HCT116 (cell line): ENCODE measurements around the gene STK39. TPM values are rescaled to one million over a fixed set of nuclear protein-coding genes. Genes with fewer than 3 reads are reported as not detected.
A peak's percentile ranks its signal among the peaks of the same experiment; 100 is the strongest.

Experiments used
- ATAC-seq: fragments of 200-7000 bp; cut with Tn5 transposase; 2 replicates; pipeline ENCODE4 v1.9.1; 2020; ENCODE audit warnings: mild to moderate bottlenecking, moderate library complexity
- BruUV-seq: library from RNA; stranded (reverse); fragments of 400-500 nt; replicated peaks from 2 replicates; lab custom pipeline; 2021; lab: Mats Ljungman, UMichigan
- CTCF ChIA-PET: fragments of 300-600 bp; sonication (Branson Sonifier 250); formaldehyde crosslinking; loops from one replicate; lab custom pipeline; 2021; ENCODE audit warnings: antibody characterized with exemption; lab: Charles Lee
- POLR2A ChIA-PET: fragments of 300-600, 350-600 bp; sonication (Branson Sonifier 250); formaldehyde crosslinking; loops from one replicate; lab custom pipeline; 2021; ENCODE audit warnings: antibody characterized with exemption; lab: Charles Lee
- RAD21 ChIA-PET, 2 experiments: fragments of 300-600 bp; sonication (Branson Sonifier 250); formaldehyde crosslinking; loops; one replicate each; lab custom pipeline; 2023; ENCODE audit warnings: low total read pairs in 2 of 2; ENCODE audit not compliant: uncharacterized antibody in 2 of 2, unreplicated experiment in 2 of 2, low non-redundant PET in 1 of 2; lab: Charles Lee
- DNase-seq: peaks from one replicate; pipeline ENCODE4 v3.0.0-alpha.2; 2010; ENCODE audit warnings: low read depth, low spot score
- H2AFZ ChIP-seq: fragments of 200-600 bp; shearing (Covaris generic), sonication (generic); 2 replicates; pipeline ENCODE4 v1.6.1; 2017; ENCODE audit warnings: low read depth, mixed run types, mixed read lengths, antibody characterized with exemption, low read length; ENCODE audit not compliant: poor library complexity, severe bottlenecking
- H3K27ac ChIP-seq: 2 replicates; pipeline ENCODE4 v1.5.1; 2012; ENCODE audit warnings: low read depth, low read length
- H3K27me3 ChIP-seq: fragments of 200-600 bp; sonication (generic); 2 replicates; pipeline ENCODE4 v1.6.1; 2016; ENCODE audit warnings: mixed run types, low read length, mixed read lengths; ENCODE audit not compliant: insufficient read depth
- H3K36me3 ChIP-seq, 2 experiments: fragments of 200-500 bp in 1 of 2; fragments of 200-600 bp in 1 of 2; sonication (Bioruptor generic) in 1 of 2; sonication (generic) in 1 of 2; 2 replicates each; pipeline versions ENCODE4 v1.5.1 to v1.6.1; 2014 to 2016; ENCODE audit warnings: low read length in 2 of 2, inconsistent platforms in 1 of 2, mixed read lengths in 1 of 2, mixed run types in 1 of 2; ENCODE audit not compliant: insufficient read depth in 2 of 2, control insufficient read depth in 1 of 2
- H3K4me1 ChIP-seq, 2 experiments: fragments of 200-600 bp in 1 of 2; sonication (generic) in 1 of 2; 2 replicates each; pipeline versions ENCODE4 v1.5.1 to v1.6.1; 2012 to 2017; ENCODE audit warnings: low read length in 2 of 2, inconsistent platforms in 1 of 2, mild to moderate bottlenecking in 1 of 2, mixed read lengths in 1 of 2, mixed run types in 1 of 2, moderate library complexity in 1 of 2; ENCODE audit not compliant: insufficient read depth in 2 of 2, control insufficient read depth in 1 of 2
- H3K4me2 ChIP-seq: fragments of 200-600 bp; sonication (generic); 2 replicates; pipeline ENCODE4 v1.6.1; 2017; ENCODE audit warnings: mixed run types, low read length, mixed read lengths
- H3K4me3 ChIP-seq, 2 experiments: fragments of 200-600 bp in 1 of 2; sonication (generic) in 1 of 2; replicated peaks in 1 of 2; 2 replicates each; pipeline ENCODE4 v1.5.1; 2011 to 2016; ENCODE audit warnings: low read length in 2 of 2, control low read depth in 1 of 2, low read depth in 1 of 2, mild to moderate bottlenecking in 1 of 2, mixed read lengths in 1 of 2, mixed run types in 1 of 2
- H3K79me2 ChIP-seq: fragments of 200-600 bp; sonication (generic); 2 replicates; pipeline ENCODE4 v1.6.1; 2017; ENCODE audit warnings: mild to moderate bottlenecking, mixed run types, low read length, moderate library complexity, mixed read lengths; ENCODE audit not compliant: insufficient read depth
- H3K9ac ChIP-seq: fragments of 200-600 bp; sonication (generic); 2 replicates; pipeline ENCODE4 v1.6.1; 2016; ENCODE audit warnings: low read length, mixed read lengths
- H3K9me2 ChIP-seq: fragments of 200-600 bp; sonication (generic), shearing (Covaris generic); 2 replicates; pipeline ENCODE4 v1.6.1; 2017; ENCODE audit warnings: mixed run types, mild to moderate bottlenecking, moderate library complexity; ENCODE audit not compliant: insufficient read depth
- H3K9me3 ChIP-seq, 2 experiments: fragments of 200-500 bp in 1 of 2; fragments of 200-600 bp in 1 of 2; sonication (Bioruptor generic) in 1 of 2; sonication (generic) in 1 of 2; 2 replicates each; pipeline ENCODE4 v1.6.1; 2014 to 2017; ENCODE audit warnings: low read length in 2 of 2, mixed read lengths in 2 of 2, inconsistent platforms in 1 of 2, low read depth in 1 of 2, mild to moderate bottlenecking in 1 of 2, mixed run types in 1 of 2, moderate library complexity in 1 of 2; ENCODE audit not compliant: control insufficient read depth in 1 of 2, insufficient read depth in 1 of 2
- H4K20me1 ChIP-seq: fragments of 200-600 bp; sonication (generic), shearing (Covaris generic); 2 replicates; pipeline ENCODE4 v1.6.1; 2017; ENCODE audit warnings: mixed run types, mild to moderate bottlenecking, moderate library complexity; ENCODE audit not compliant: insufficient read depth
- CBX3 ChIP-seq: IDR thresholded peaks from 2 replicates; pipeline ENCODE4 v1.6.1; 2012; ENCODE audit warnings: low read depth
- CEBPB ChIP-seq: IDR thresholded peaks from 2 replicates; pipeline ENCODE4 v1.6.1; 2012; ENCODE audit warnings: low read depth
- CTCF ChIP-seq, 3 experiments: fragments of 200-600 bp in 1 of 3; sonication (generic) in 1 of 3; IDR thresholded peaks in 2 of 3; conservative IDR thresholded peaks in 1 of 3; 2 replicates each; pipeline ENCODE4 v1.5.1; 2012 to 2017; ENCODE audit warnings: low read depth in 2 of 3, low read length in 2 of 3, antibody characterized with exemption in 1 of 3, borderline replicate concordance in 1 of 3, control low read depth in 1 of 3, mild to moderate bottlenecking in 1 of 3, mixed read lengths in 1 of 3, mixed run types in 1 of 3, moderate library complexity in 1 of 3; ENCODE audit not compliant: insufficient read depth in 1 of 3
- EZH2 ChIP-seq: fragments of 200-600 bp; sonication (generic); IDR thresholded peaks from 2 replicates; pipeline ENCODE4 v1.6.1; 2017; ENCODE audit warnings: antibody characterized with exemption, mixed run types
- FOSL1 ChIP-seq: IDR thresholded peaks from 2 replicates; pipeline ENCODE4 v1.6.1; 2012; ENCODE audit warnings: low read depth
- MAX ChIP-seq: IDR thresholded peaks from 2 replicates; pipeline ENCODE4 v1.6.1; 2012
- POLR2A ChIP-seq: IDR thresholded peaks from 2 replicates; pipeline ENCODE4 v1.7.0; 2011; ENCODE audit warnings: borderline replicate concordance; ENCODE audit not compliant: insufficient read depth, insufficient read length; ENCODE audit errors: extremely low read depth
- POLR2AphosphoS5 ChIP-seq: IDR thresholded peaks from 2 replicates; pipeline ENCODE4 v1.6.1; 2011; ENCODE audit warnings: mild to moderate bottlenecking, low read depth, low read length, moderate library complexity
- RAD21 ChIP-seq: IDR thresholded peaks from 2 replicates; pipeline ENCODE4 v1.6.1; 2012; ENCODE audit warnings: low read depth, mild to moderate bottlenecking
- SIN3A ChIP-seq: IDR thresholded peaks from 2 replicates; pipeline ENCODE4 v1.6.1; 2012; ENCODE audit warnings: low read depth
- SP1 ChIP-seq: IDR thresholded peaks from 2 replicates; pipeline ENCODE4 v1.6.1; 2012; ENCODE audit warnings: low read depth
- SRF ChIP-seq: IDR thresholded peaks from 2 replicates; pipeline ENCODE4 v1.6.1; 2012; ENCODE audit warnings: low read depth
- TCF7L2 ChIP-seq: IDR thresholded peaks from 2 replicates; pipeline ENCODE4 v1.7.0; 2011; ENCODE audit warnings: borderline replicate concordance, inconsistent platforms; ENCODE audit not compliant: insufficient read depth, insufficient read length; ENCODE audit errors: extremely low read depth
- ZBTB33 ChIP-seq: IDR thresholded peaks from 2 replicates; pipeline ENCODE4 v1.6.1; 2011; ENCODE audit warnings: mild to moderate bottlenecking, low read length, moderate library complexity; ENCODE audit not compliant: insufficient replicate concordance; ENCODE audit errors: extremely low read depth
- ZFX ChIP-seq: fragments of 450-650 bp; IDR thresholded peaks from 2 replicates; pipeline ENCODE4 v1.6.1; 2017
- intact Hi-C: fragments of 100-400 bp; cut with micrococcal nuclease; formaldehyde crosslinking; loops from 2 replicates; pipeline ENCODE4 v1.10.0; 2022
- total RNA-seq: library from RNA; stranded (reverse); gene quantifications from one replicate; pipeline ENCODE4 v1.2.1, GENCODE V29; 2021; ENCODE audit not compliant: unreplicated experiment

Gene STK39
- total RNA-seq, 1 experiment from 2014 or later, result 118 TPM

GRCh38 chr2:168188002-168188401, 59.4 kb downstream of the STK39 start:
- intact Hi-C loops, result no loop called here
- no TSS peak for BruUV-seq
- Histone ChIP-seq H3K4me1 (peaks cover 94 to 100% of the 10 kb centered on the region in 2 experiments), H4K20me1 (no peaks in the 10 kb centered on the region), H3K36me3 (no peaks in the 10 kb centered on the region), H2AFZ (no peak overlapping the region), H3K9ac (no peak overlapping the region), H3K4me3 (no peak overlapping the region), H3K79me2 (peaks cover 99% of the 10 kb centered on the region), H3K9me2 (no peaks in the 10 kb centered on the region), H3K9me3 (no peaks in the 10 kb centered on the region), H3K27ac (no peak overlapping the region), H3K4me2 (no peak overlapping the region; the same call in 1 of the 2 replicates), H3K27me3 (no peaks in the 10 kb centered on the region)
- no peak for TF ChIP-seq TCF7L2
- TF ChIP-seq POLR2A, result no peak
- TF ChIP-seq CEBPB, result no peak
- no peak for TF ChIP-seq RAD21
- no peak for TF ChIP-seq ZBTB33
- no peak for TF ChIP-seq MAX
- TF ChIP-seq FOSL1, result no peak
- ATAC-seq (no peak), DNase-seq (no peak)
- POLR2A ChIA-PET, result no interaction called here
- CTCF ChIA-PET, result no interaction called here
- RAD21 ChIA-PET, result no interaction called here

GRCh38 chr2:168186452-168186851, 60.9 kb downstream of the STK39 start:
- peak overlapping the region; percentile 70 for H3K27ac ChIP-seq
- no peaks in the 10 kb centered on the region for H3K9me3 ChIP-seq
- no peak overlapping the region for H3K4me3 ChIP-seq
- intact Hi-C loops, result no loop called here
- ATAC-seq, result no peak
- H2AFZ ChIP-seq, result no peak overlapping the region
- peaks cover 99% of the 10 kb centered on the region for H3K79me2 ChIP-seq
- BruUV-seq, result no TSS peak
- peaks cover 94 to 100% of the 10 kb centered on the region in 2 experiments for H3K4me1 ChIP-seq
- POLR2A ChIA-PET, result no interaction called here
- H4K20me1 ChIP-seq, result no peaks in the 10 kb centered on the region
- TF ChIP-seq CEBPB (no peak), CBX3 (no peak), SIN3A (no peak), CTCF (IDR thresholded peaks at IDR 0.05 in 2 of 3, conservative IDR thresholded peaks at IDR 0.05 in 1 of 3; ENCODE audit: borderline replicate concordance in 1 of 3, insufficient read depth in 1 of 3, low read depth in 2 of 3, low read length in 2 of 3) (no peak), ZFX (no peak), POLR2AphosphoS5 (no peak), RAD21 (no peak), EZH2 (no peak), SRF (no peak), ZBTB33 (no peak), SP1 (no peak)
- DNase-seq, result no peak
- peak overlapping the region; percentile 45 for H3K4me2 ChIP-seq
- H3K9ac ChIP-seq, result peak overlapping the region; percentile 9; the same call in 1 of the 2 replicates
- H3K27me3 ChIP-seq, result no peaks in the 10 kb centered on the region
- H3K9me2 ChIP-seq, result no peaks in the 10 kb centered on the region
- RAD21 ChIA-PET, result no interaction called here
- no peaks in the 10 kb centered on the region for H3K36me3 ChIP-seq
- CTCF ChIA-PET, result no interaction called here
